Measurements from ENCODE around the gene COBLL1.

Gene COBLL1

DNA sequence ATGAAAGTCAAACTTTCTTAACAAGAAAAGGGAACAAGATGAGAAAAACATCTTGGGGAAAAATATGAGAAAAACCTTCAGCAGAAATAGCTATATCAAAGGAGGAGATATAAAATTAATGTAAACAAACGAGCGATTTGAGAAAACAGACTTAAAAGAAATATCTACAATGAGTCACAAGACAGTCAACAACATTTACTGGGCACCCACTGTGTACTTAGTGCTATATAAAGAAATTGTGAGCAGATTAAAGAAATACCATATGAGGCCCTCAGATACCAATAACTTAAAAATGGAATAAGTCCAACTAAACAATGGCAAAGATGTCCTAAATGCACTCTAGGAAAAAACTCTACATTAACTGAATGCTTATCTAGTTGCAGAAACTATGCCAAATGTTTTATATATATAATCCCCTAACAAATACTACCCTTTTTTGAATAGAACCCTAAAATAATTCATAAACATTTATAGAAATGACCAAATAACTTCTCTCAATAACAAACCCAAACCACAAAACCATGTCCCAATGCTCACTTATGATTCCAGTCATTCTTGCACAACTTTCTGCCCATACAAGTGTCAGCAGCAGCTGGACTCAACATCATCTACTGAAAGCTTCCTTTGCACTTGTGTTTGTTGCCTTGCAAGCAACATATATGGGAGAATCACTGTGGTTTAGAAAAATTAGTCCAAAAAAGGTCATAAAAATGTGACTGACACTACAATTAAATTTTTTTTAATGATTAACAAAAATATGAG is 83.5 kb downstream of the COBLL1 start:
- no peak for DNase-seq (ENCODE audit: low read depth in 4 of 4, low spot score in 1 of 4)

DNA sequence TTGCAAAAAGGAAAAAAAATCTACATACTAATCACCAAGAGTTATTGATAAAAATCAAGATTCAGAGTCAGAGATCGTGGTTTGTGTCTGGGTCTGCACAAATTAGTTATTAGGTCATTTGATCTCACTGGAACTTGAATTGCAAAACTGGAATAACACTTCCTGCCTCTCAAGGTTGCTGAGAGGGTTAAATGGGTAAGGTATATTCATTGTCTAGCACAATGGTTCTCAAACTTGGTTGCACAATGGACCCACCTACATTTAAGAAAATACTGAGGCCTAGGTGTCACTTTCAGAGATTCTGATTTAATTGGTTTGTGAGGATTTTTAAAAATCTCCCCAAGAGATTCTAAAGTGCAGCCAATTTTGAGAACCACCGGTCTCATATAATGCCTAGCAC is 84.8 kb downstream of the COBLL1 start:
- no peak for DNase-seq (ENCODE audit: low read depth in 4 of 4, low spot score in 1 of 4)

DNA sequence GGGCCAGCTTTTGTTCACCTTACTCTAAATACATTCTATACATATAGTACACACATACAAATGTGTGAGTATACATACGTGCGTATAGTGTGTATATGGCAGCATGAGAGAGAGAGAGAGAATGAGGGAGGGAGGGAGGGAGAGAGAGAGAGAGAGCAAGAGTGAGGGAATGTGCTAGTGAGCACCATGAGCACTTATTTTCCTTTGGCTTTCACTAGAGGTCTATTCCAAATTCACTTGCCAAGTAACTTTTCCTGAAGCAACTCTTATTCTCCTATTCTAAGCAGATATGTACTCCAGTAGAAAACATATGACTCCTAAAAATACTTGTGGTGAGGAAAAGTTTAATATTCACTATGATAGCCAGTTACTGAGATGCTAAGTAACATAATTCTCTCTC is 85.7 kb downstream of the COBLL1 start:
- DNase-seq (ENCODE audit: low read depth in 4 of 4, low spot score in 1 of 4) = no peak

DNA sequence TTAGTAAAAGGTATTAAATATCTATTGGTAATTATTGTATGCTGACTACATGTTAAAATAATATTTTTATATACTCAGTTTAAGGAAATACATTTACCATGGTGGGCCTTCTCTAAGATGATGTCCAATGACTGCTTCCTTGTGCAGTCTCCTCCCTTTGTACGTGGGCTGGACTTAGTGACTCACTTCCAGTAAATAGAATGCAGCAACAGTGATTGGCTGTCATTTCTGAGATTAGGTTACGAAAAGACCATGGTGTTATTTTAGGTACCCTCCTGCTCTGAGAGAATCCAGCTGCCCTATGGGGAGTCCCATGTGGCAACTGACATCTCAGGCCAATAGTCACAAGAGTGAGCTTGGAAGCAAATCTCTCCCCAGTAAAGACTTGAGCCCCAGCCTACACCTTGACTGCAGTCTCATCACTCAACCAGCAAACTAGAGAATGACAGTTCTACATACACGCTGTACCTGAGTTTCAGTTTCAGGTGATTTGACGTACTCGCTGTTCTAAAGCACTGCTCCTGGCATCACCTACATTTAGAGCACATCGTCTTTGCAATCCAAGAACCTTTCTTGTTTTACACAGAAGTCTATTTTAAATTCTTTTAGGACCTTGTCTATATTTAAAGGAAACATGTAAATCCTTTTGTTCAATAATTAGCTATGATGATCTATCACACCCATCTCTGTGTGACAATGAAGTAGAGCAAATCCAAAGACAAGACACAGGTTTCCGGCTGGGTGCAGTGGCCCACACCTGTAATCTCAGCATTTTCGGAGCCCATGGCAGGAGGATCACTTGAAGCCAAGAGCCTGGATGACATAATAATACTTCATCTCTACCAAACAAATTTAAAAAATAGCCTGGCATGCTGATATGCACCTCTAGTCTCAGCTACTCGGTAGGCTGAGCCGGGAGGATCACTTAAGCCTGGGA is 87.2 kb downstream of the COBLL1 start:
- no peak for DNase-seq (ENCODE audit: low read depth in 4 of 4, low spot score in 1 of 4)

DNA sequence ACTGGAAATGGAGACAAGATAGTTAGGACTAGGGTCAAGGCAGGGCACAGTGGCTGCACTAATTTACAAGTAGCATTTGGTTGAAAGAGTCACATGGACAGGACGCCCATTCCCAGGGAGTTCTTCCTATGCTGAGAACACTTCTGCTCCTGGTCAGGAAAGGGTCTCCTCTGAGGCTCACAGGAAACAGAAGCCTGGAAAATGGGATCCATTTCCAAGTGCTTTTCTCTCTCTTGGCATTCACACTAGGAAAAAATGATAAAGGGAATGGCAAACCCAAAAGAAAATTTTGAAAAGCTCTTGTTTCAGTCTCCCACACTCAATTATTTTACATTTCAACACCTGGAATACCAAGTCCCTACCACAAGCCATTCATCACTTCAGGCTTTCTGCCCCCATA is 88.7 kb downstream of the COBLL1 start:
- DNase-seq (ENCODE audit: low read depth in 4 of 4, low spot score in 1 of 4) = no peak

DNA sequence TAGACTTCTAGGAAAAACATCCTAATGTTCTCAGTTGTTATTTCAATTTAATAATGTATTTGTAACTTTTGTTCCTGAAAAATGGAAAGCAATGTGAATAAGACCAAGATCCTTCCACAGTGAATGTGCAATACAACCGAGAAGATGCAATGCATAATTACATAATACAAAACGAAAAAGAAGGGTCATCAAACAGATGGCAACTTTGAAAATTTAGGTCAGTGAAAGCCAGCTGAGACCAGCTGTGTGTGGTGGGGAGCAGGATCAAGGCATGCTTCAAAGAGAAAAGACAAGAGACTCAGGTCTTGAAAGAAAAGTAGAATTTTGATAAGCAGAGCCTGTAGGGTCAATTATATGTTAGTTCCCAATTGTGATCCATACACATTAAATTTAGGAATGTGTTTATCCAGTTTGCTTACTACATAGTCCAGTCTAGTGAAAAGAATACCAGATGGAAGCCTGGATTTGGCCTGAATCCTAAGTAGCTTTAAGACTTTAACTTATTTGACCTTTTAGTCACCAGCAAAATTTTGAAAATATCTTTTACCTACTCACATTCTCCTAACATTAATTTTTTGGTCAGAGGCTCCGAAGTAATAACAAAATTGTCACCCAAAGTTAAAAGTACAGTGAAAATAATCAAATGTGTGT is 93.7 kb downstream of the COBLL1 start:
- no peak for DNase-seq (ENCODE audit: low read depth in 4 of 4, low spot score in 1 of 4)

DNA sequence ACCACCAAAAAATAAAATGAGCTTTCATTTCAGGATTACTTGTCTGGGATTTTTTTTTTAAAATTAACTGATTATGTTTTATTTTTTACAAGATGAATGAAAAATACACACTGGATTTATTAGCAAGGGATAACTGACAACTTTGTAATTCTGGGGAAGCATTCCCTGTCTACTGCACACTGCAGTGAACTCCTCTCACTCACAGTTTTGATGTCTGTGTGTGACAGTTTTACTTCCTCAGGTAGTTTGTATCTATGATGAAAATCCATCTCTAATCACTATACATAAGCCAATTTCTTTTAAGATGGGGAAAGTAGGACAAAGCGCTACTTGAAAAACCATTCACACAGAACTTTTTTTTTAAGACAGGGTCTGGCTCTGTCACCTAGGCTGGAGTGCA is 94.5 kb downstream of the COBLL1 start:
- DNase-seq (ENCODE audit: low read depth in 4 of 4, low spot score in 1 of 4) = no peak

DNA sequence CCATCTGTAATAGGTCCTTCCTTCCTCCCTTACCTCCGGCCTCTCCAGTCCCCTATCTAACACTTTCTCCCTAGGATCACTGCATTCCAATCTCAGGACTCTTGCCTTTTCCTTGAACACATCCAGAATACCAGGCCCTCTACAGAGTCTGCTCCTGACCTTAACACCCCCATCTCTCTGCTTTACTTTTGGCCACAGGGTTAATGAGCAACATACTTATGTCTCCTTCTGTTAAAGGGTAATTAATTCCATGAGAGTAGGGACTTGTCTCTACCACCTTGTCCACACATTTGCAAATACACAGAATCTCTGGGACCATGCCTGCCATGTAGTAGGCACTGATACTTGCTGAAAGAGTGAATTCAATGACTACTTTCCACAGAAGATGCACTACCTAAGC is 94.9 kb downstream of the COBLL1 start:
- DNase-seq (ENCODE audit: low read depth in 4 of 4, low spot score in 1 of 4) = no peak

DNA sequence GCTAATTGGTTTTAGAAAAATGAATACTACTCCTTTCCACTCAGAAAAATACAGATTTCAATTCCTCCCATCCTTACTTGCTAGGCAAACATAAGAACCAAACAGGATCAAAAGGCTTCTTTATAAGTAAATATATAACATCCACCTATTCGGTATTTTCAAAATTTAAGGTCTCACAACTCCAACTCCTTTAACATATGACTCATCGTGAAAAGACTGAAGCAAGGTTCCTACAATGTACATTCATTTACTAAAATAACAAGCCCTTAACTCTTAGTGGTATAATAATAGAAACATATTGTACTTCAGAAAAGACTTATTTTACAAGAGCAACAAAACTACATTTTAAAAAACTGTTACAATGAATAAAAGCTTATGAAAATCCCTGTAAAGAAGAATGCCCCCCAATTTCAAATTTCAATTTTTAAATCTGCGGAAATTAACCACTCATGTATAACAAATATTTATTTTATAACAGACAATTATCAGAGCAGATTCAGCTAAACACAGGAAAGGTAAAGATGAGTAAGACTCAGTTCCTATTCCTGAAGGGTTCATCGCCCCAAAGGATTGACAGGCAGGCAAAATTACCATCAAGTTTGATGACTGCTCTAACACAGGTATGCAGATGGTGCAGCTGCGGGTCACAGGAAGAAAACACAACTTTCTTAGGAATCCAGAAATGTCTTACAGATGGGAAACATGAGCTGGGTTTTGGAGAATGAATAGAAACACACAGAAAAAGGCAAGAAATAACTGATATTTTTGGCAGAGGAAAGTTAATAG is 96.4 kb downstream of the COBLL1 start:
- DNase-seq (ENCODE audit: low read depth in 4 of 4, low spot score in 1 of 4) = no peak

DNA sequence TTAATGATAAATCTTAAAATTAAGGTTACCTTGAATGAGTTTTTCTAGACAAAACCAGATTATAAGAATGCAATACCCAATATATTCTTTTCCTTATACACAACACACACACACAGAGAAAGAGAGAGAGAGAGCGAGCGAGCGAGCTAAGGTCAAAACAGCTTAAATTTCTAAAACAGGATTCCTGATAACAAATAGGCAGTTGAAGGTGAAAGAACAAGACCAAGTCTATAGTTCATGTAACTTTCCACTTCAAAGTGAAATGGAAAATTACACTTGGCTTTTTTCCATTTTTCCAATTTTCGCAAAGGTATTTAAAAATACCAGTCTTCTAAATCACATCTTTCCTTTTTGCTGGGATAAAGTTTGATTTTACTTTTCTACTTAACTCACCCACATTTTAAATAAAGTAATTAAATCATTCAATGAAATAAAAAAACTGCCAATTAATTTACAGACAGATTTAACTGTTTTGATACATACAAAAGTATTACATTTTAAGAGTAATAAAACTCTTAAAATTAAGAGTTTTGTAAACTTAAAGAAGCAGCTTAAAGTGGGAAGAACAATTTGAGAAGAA is 98.8 kb downstream of the COBLL1 start:
- DNase-seq (ENCODE audit: low read depth in 4 of 4, low spot score in 1 of 4) = no peak

DNA sequence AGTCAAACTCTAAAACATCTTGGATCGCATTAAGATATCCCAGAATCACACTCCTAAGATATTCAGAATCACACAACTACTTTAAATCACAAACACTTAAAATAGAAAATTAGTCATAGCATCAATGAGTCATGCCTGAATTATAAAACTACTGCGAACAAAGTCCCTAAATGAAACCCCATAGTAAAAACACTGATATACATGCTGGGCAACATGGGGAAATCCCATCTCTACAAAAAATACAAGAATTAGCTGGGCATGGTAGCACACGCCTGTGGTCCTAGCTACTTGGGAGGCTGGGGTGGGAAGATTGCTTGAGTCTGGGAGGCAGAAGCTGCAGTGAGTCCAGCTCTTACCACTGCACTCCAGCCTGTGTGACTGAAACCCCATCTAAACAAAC is 101.7 kb downstream of the COBLL1 start:
- DNase-seq (ENCODE audit: low read depth in 4 of 4, low spot score in 1 of 4) = no peak

DNA sequence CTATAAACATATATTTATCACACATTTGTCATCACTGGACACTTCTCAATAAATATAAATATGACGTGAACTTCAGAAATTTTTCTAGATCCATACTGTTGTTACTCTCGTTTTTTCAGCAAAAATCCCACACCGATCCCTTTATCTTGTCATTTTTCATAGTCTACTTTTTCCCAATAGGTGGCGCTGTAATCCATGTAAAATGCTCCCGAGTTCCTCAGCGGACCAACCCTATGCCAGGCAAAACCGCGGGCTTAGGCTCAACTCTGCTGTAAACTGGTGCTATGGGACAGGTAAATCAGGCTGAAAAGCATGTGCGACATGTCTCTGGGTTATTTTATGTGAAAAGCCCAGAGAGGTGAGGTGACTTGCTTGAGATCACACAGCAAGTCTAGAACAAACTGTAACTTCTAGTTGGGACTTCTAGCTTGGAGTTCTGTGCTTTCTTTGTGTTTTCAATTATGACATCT is 104.0 kb downstream of the COBLL1 start:
- DNase-seq (ENCODE audit: low read depth in 4 of 4, low spot score in 1 of 4) = no peak

DNA sequence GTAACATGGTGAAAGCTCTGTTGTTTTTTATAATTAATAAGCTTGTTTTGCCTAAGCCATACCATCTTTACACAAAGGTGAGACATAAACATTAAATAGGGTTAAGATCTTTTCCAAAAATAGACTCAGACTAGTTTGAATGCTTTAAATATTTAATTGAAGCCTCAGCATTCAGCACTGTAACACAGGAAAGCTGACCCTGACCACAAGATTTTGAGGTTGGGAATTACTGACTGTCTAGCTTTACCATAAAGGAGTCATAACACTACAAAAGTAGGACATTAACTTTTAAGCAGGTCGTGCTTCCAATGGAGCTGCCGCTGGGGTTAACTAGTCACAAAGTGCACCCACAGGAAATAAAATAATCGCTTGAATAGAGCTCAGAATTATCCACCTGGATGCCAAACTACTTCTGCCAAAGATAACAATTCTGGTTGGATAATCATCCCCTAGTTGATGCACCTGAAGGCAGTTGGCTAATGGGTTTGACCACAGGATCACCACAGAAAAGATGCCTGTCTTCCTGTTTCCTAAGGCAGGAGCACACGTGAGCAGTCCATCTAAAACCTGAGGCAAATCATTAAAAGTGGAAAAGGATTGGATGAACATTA is 106.2 kb downstream of the COBLL1 start:
- no peak for DNase-seq (ENCODE audit: low read depth in 4 of 4, low spot score in 1 of 4)

DNA sequence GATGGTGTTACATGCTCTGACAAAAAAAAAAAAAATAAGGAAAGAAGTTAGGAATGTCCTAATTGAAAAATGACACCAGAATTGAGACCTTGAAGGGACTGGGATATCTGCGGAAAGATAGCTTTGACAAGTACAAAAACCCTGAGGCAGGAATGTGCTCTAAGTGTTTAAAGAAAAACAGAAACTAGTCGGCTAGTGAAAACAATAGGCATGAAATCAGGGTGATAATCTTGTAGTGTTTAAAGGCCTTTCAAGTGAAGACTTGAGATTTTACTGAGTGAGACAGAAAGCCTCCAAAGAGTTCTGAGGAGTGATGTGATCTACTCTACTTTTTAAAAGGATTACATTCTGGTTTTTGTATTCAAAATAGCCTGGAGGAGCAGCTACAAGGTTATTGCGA is 107.4 kb downstream of the COBLL1 start:
- DNase-seq (ENCODE audit: low read depth in 4 of 4, low spot score in 1 of 4) = no peak

DNA sequence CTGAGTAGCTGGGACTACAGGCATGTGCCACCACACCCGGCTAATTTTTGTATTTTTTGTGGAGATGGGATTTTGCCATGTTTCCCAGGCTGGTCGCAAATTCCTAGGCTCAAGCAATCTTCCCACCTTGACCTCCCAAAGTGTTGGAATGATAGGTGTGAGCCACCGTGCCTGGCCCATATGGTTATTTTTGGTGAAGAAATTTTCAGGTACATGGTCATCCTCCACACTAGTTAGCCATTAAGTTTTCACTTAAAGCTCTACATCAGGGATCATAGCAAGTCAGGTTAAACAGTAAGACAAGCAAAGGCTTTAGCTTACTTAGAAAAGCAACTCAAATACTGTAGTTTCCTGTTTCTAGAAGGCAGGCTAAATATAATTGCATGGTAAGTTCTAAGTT is 116.1 kb downstream of the COBLL1 start:
- DNase-seq (ENCODE audit: low read depth in 4 of 4, low spot score in 1 of 4) = no peak

DNA sequence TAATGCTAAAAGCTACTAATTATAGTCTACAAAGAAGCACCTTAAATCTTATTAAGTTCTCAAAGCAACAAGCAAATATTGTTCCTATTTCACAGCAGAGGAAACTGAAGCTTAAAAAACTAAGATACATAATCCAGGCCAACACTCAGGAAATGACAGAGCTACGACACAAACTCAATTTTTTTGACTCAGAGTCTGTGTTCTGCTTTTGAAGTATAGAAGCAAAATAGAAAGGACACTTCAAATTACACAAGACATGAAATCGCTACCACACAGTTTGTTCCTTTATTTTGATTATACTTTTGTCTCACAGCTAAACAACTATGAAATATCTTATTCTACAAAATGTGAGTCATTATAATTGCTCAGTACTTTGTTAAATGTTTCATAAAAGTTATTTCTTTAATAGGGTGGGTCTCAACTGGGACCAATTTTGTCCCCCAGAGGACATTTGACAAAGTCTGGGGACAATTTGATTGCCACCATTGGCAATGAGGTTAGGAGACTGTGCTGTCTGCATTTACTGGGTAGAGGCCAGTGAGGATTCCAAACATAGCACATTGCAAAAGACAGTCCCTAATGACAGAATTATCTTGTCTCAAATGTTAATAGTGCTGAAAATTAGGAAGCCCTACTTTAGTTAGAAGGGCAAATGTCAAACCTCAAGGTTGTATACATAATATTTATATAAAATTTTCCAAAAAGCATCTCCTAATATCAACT is 118.8 kb downstream of the COBLL1 start:
- DNase-seq (ENCODE audit: low read depth in 4 of 4, low spot score in 1 of 4) = no peak

DNA sequence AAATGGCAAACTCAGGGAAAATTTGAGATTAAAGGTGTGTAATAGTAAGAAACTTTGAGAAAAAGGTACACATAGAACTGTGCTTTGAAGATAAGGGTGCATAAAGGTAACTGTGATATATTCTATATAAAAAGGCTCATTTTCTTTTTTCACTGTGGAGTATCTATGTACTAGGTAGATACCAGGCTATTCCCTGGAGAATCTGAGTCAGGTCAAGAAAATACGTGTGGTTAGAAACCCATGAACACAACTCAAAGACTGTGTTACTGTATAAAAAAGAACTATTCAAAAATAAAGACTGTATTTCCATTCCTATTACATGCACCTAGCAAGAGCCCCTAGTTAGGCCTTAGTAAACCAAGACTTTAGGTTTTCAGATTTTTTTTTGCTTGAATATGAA is 120.2 kb downstream of the COBLL1 start:
- DNase-seq (ENCODE audit: low read depth in 4 of 4, low spot score in 1 of 4) = no peak

DNA sequence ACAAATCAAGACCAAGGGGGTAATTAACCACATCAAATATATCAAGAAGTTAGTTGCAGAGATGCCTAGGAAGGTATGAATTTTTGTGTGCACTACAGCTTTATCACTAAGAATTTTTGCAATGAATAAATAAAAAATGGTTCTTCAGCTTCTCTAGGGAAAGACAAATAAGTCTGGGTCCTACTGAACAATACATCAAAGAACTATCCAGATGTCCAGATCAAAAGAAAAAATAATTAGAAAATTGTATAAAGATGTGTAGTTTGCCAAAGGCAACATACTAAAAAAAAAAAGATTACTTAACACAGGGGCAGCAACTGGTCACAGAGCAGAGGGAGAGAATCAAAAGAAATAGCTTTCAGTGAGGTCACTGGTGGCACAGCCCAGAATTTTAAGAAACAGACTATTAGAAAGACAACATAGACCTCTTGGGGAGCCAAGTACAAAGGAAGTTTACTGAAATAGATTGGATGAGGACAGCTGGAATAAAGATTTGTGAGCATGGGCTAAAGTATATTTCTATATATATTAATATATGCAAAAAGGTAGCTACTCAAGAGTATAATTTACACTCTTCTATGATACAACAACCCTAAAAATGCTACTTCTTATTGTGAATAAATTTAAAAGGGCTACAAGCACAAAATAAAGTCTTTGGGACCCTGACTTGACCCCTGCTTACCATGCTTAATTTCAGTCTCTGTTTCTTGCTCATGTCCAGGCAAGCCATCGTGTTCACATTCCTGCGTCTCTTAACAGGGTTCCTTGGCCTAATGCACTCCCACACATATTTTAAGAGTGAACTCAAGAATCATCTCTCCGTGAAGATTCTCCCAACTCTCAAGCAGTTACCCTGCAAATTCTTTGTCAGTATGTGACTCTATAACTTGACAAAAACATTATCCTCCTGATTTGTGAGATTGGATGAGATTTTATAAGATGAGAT is 121.4 kb downstream of the COBLL1 start:
- DNase-seq (ENCODE audit: low read depth in 4 of 4, low spot score in 1 of 4) = no peak
